ENCODE data around the gene HECA.
"Not testable (repeated sequence)": the region's sequence is repeated elsewhere in the genome, so short reads cannot be mapped to it uniquely, and the experiment has no call there.

HECA gene

GRCh38 chr6:139135578-139136545 lies 982 bp downstream of the HECA start:
- peak; percentile 80 for DNase-seq

GRCh38 chr6:139137706-139138105 lies 2.8 kb downstream of the HECA start:
- no peak for DNase-seq

- DNase-seq: not testable (repeated sequence)
Measured at GRCh38 chr6:139140854-139141253, 6.0 kb downstream of the HECA start.

- DNase-seq: no peak
Measured at GRCh38 chr6:139142262-139142661, 7.4 kb downstream of the HECA start.

GRCh38 chr6:139143111-139143510 lies 8.2 kb downstream of the HECA start:
- DNase-seq: no peak

- DNase-seq: no peak
Measured at GRCh38 chr6:139144490-139145085, 9.7 kb downstream of the HECA start.

- DNase-seq: no peak
Measured at GRCh38 chr6:139145661-139146060, 10.8 kb downstream of the HECA start.

GRCh38 chr6:139146317-139146726 lies 11.4 kb downstream of the HECA start:
- DNase-seq: no peak

- no peak for DNase-seq
Measured at GRCh38 chr6:139147628-139148027, 12.7 kb downstream of the HECA start.

- no peak for DNase-seq
Measured at GRCh38 chr6:139148557-139149235, 13.8 kb downstream of the HECA start.

- DNase-seq: no peak
Measured at GRCh38 chr6:139149383-139149782, 14.5 kb downstream of the HECA start.

GRCh38 chr6:139150920-139151319 lies 16.0 kb downstream of the HECA start:
- DNase-seq: no peak

- no peak for DNase-seq
Measured at GRCh38 chr6:139151425-139152087, 16.7 kb downstream of the HECA start.

- no peak for DNase-seq
Measured at GRCh38 chr6:139152088-139152891, 17.4 kb downstream of the HECA start.

- no peak for DNase-seq
Measured at GRCh38 chr6:139152892-139153271, 18.0 kb downstream of the HECA start.

GRCh38 chr6:139153855-139154254 lies 19.0 kb downstream of the HECA start:
- DNase-seq: no peak

GRCh38 chr6:139154881-139155547 lies 20.1 kb downstream of the HECA start:
- DNase-seq: no peak

GRCh38 chr6:139156102-139156501 lies 21.2 kb downstream of the HECA start:
- DNase-seq: no peak

- no peak for DNase-seq
Measured at GRCh38 chr6:139156551-139156950, 21.7 kb downstream of the HECA start.

GRCh38 chr6:139157086-139157485 lies 22.2 kb downstream of the HECA start:
- not testable (repeated sequence) for DNase-seq

- no peak for DNase-seq
Measured at GRCh38 chr6:139159016-139159415, 24.1 kb downstream of the HECA start.

- DNase-seq: no peak
Measured at GRCh38 chr6:139161169-139161568, 26.3 kb downstream of the HECA start.
